K562 treated with DMSO at 1 percent for 12 hours (cell line): ENCODE results near the gene CIPC. TPM values are rescaled to one million over a fixed set of nuclear protein-coding genes. Genes with fewer than 3 reads are reported as not detected.

Experiments
- total RNA-seq: library from RNA; unstranded; fragments of 300-600 nt; gene quantifications from 2 replicates; pipeline ENCODE4 v1.2.3, GENCODE V29; 2022; ENCODE audit not compliant: insufficient read depth

Gene CIPC, protein sequence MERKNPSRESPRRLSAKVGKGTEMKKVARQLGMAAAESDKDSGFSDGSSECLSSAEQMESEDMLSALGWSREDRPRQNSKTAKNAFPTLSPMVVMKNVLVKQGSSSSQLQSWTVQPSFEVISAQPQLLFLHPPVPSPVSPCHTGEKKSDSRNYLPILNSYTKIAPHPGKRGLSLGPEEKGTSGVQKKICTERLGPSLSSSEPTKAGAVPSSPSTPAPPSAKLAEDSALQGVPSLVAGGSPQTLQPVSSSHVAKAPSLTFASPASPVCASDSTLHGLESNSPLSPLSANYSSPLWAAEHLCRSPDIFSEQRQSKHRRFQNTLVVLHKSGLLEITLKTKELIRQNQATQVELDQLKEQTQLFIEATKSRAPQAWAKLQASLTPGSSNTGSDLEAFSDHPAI
- 2.1 and 7.7 TPM in 2 replicates for total RNA-seq

DNA sequence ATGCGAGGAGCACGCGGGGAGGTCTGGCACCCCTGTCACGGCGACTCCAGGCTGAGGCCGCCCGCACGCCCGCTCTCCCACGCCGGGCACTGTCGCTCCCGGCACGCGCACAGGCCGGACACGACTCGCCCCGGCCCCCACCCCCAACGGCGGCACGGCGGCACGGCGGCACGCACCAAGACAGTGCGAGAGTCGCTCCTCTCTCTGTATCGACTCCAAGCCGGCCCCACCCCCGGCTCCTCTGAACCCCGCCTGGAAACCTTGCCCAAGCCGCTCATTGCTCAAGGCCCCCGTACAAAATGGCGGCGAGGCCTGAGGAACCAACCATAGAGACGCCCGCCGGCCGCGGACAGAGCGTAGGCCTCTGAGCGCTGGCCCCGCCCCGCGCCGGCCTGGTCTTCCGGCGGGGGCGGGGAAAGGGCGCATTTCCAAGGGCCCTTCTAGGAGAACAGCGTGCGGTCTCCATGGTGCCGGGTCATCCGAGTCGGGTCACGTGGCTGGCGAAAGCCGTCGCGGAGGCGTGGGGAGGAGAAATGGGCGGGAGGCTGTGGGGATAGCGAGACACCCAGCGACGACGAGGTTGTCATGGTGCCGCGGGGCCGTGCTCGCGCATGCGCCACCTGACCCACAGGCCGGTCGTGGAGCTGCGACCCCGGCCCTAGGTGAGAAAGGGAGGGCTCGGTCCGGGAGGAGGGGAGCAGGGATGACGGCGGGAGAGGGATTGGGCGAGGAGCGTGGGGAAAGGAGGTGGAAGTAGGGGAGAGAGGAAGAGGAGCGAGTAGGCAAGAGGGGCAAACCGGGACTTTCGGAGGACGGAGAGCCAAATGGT, at the start of gene CIPC:
TSS of gene CIPC (plus strand) at position 559 of the 829 bp plus-strand sequence. CDS start 7,451 bp downstream, outside the sequence.

DNA sequence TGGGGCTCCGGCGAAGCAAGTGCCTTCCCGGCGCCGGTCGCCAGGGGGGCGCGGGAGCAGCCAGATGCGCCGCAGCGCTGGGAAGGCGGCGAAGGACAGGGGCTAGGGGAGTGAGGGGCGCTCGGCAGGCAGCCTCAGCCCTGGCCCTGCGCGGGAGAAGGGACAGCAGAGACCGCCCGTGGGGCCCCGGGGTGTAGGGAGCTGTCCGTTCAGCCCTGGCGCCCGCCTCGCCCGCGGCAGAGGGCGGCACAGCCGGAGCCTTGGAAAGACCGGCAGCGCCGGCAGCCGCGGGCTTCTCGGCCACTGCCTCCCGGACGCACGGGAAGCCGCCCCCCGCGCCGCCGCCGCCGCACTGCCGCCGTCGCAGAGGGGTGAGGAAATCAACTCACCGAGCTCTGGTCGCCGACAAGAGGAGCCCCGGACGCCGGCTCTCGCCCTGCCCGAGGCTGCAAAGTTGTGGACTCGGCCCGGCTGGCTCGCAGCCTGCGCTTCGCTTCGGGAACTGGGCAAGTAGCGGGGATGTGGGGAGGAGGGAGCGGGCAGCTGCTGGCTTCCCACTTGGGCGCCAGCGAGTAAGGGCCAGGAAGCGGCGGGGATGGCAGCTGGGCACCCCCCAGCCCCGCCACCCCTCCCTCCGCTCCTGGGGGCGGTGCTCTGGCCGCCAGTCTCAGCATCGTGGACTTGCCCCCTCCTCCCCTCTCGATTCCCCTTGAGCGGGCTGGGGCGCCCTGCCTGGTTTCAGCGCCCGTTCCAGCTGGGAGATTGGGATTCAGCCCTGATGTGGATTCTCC, 43.4 kb downstream of the CIPC start, which contains the start of gene ZDHHC22:
TSS of gene ZDHHC22 (minus strand) at position 578 of the 791 bp plus-strand sequence. CDS start 2,053 bp downstream, outside the sequence.

Other genes with a start within 250 kb of the CIPC start
- gene IRF2BPL, start 69.5 kb upstream of the CIPC start, total RNA-seq, result 26.4 and 39.6 TPM in 2 replicates
- gene ZDHHC22, start 43.5 kb downstream of the CIPC start, total RNA-seq, result not detected in 2 replicates
- gene TMEM63C, start 83.5 kb downstream of the CIPC start, total RNA-seq, result not detected in 2 replicates
- not detected in 2 replicates for gene NGB, start 172.9 kb downstream of the CIPC start, total RNA-seq
- 4.8 and 6.9 TPM in 2 replicates for gene POMT2, start 222.6 kb downstream of the CIPC start, total RNA-seq
- gene GSTZ1, start 222.8 kb downstream of the CIPC start, total RNA-seq, result 25.9 and 37.0 TPM in 2 replicates